Neural progenitor cell (in vitro differentiated cells): ENCODE results near the gene CAPG. TPM values are rescaled to one million over a fixed set of nuclear protein-coding genes. Genes with fewer than 3 reads are reported as not detected.
A peak's percentile ranks its signal among the peaks of the same experiment; 100 is the strongest.

ENCODE experiments used
- DNase-seq: peaks from one replicate; pipeline ENCODE4 v3.0.0-alpha.2; 2016; ENCODE audit warnings: low spot score
- H2AFZ ChIP-seq: fragments of 200-600 bp; sonication (generic); replicated peaks from 2 replicates; pipeline ENCODE4 v1.6.1; 2016; ENCODE audit warnings: antibody characterized with exemption
- H3F3A ChIP-seq: fragments of 200-600 bp; sonication (generic); 2 replicates; pipeline ENCODE4 v1.6.1; 2016; ENCODE audit warnings: antibody characterized with exemption, low read depth
- H3K27ac ChIP-seq: fragments of 200-600 bp; sonication (generic); 2 replicates; pipeline ENCODE4 v1.5.1; 2016; ENCODE audit warnings: mild to moderate bottlenecking
- H3K27me3 ChIP-seq: fragments of 200-600 bp; sonication (generic); 2 replicates; pipeline ENCODE4 v1.6.1; 2016; ENCODE audit warnings: mild to moderate bottlenecking, moderate library complexity
- H3K36me3 ChIP-seq: fragments of 200-600 bp; sonication (generic); 2 replicates; pipeline ENCODE4 v1.5.1; 2016
- H3K4me1 ChIP-seq: fragments of 200-600 bp; sonication (generic); 2 replicates; pipeline ENCODE4 v1.6.1; 2016; ENCODE audit warnings: mixed run types
- H3K4me2 ChIP-seq: fragments of 200-600 bp; sonication (generic); 2 replicates; pipeline ENCODE4 v1.6.1; 2016
- H3K4me3 ChIP-seq: fragments of 200-600 bp; sonication (generic); 2 replicates; pipeline ENCODE4 v1.5.1; 2016
- H3K79me2 ChIP-seq: fragments of 200-600 bp; sonication (generic); 2 replicates; pipeline ENCODE4 v1.6.1; 2016; ENCODE audit warnings: low read depth
- H3K9ac ChIP-seq: fragments of 200-600 bp; sonication (generic); 2 replicates; pipeline ENCODE4 v1.6.1; 2016
- H3K9me3 ChIP-seq: fragments of 200-600 bp; sonication (generic); 2 replicates; pipeline ENCODE4 v1.5.1; 2016; ENCODE audit warnings: low read depth
- H4K20me1 ChIP-seq: fragments of 200-600 bp; sonication (generic); 2 replicates; pipeline ENCODE4 v1.6.1; 2016; ENCODE audit warnings: low read depth
- H3K27ac Mint-ChIP-seq: 3 replicates; pipeline ENCODE4 v1.8.0; 2021; ENCODE audit warnings: mixed read lengths
- H3K27me3 Mint-ChIP-seq: 2 replicates; pipeline ENCODE4 v1.8.0; 2022; ENCODE audit warnings: low read depth, mild to moderate bottlenecking, inconsistent platforms, moderate library complexity, mixed read lengths; ENCODE audit not compliant: insufficient read depth
- H3K36me3 Mint-ChIP-seq: 3 replicates; pipeline ENCODE4 v1.8.0; 2021; ENCODE audit warnings: mixed read lengths
- H3K4me1 Mint-ChIP-seq: 3 replicates; pipeline ENCODE4 v1.8.0; 2021; ENCODE audit warnings: mixed read lengths
- H3K4me3 Mint-ChIP-seq: 3 replicates; pipeline ENCODE4 v1.8.0; 2021; ENCODE audit warnings: mild to moderate bottlenecking, moderate library complexity, mixed read lengths
- H3K9me3 Mint-ChIP-seq: 3 replicates; pipeline ENCODE4 v1.8.0; 2020; ENCODE audit warnings: mixed read lengths
- CTCF ChIP-seq: fragments of 200-600 bp; sonication (generic); IDR thresholded peaks from 2 replicates; pipeline ENCODE4 v1.5.1; 2017; ENCODE audit warnings: antibody characterized with exemption, mild to moderate bottlenecking
- EZH2 ChIP-seq: fragments of 200-600 bp; sonication (generic); IDR thresholded peaks from 2 replicates; pipeline ENCODE4 v1.6.1; 2017; ENCODE audit warnings: antibody characterized with exemption, mild to moderate bottlenecking, moderate library complexity
- EZH2phosphoT487 ChIP-seq: fragments of 200-600 bp; sonication (generic); IDR thresholded peaks from 2 replicates; pipeline ENCODE4 v1.6.1; 2017; ENCODE audit warnings: antibody characterized with exemption
- total RNA-seq: library from RNA; depleted of rRNA; stranded (reverse); fragments of >200 nt; gene quantifications from 2 replicates; pipeline ENCODE4 v1.2.3, GENCODE V29; 2015; ENCODE audit warnings: low replicate concordance

Gene CAPG
- total RNA-seq, 1 donor from 2014 or later: 23.9 TPM

- Histone ChIP-seq H3K27me3 (peaks cover 18% of the 10 kb centered on the region), H3K79me2 (no peaks in the 10 kb centered on the region), H3K27ac (no peak overlapping the region), H4K20me1 (no peaks in the 10 kb centered on the region), H3K4me3 (no peak overlapping the region), H3K36me3 (no peaks in the 10 kb centered on the region), H3K9me3 (no peaks in the 10 kb centered on the region), H3F3A (peaks cover 7% of the 10 kb centered on the region), H3K4me2 (no peak overlapping the region), H3K4me1 (peaks cover 2% of the 10 kb centered on the region), H3K9ac (no peak overlapping the region), H2AFZ (no peak overlapping the region)
- no peak for TF ChIP-seq CTCF
- TF ChIP-seq EZH2phosphoT487: no peak
- no peak for TF ChIP-seq EZH2
- peaks cover 25% of the 10 kb centered on the region for H3K27me3 Mint-ChIP-seq
- H3K27ac Mint-ChIP-seq: peak overlapping the region; percentile 76
- no peaks in the 10 kb centered on the region for H3K9me3 Mint-ChIP-seq
- H3K36me3 Mint-ChIP-seq: no peaks in the 10 kb centered on the region
- no peak for DNase-seq
- H3K4me1 Mint-ChIP-seq: peaks cover 21% of the 10 kb centered on the region
- no peak overlapping the region for H3K4me3 Mint-ChIP-seq
Observed at GRCh38 chr2:85410584-85411404, 628 bp upstream of the CAPG start.

- no peaks in the 10 kb centered on the region for H3K79me2 ChIP-seq
- H3K4me3 Mint-ChIP-seq: peak overlapping the region; percentile 39
- H3K27me3 Mint-ChIP-seq: peaks cover 13% of the 10 kb centered on the region
- H3K4me3 ChIP-seq: no peak overlapping the region
- TF ChIP-seq EZH2 (no peak), CTCF (no peak), EZH2phosphoT487 (no peak)
- H3K4me1 Mint-ChIP-seq: peaks cover 19% of the 10 kb centered on the region
- no peak overlapping the region for H3K9ac ChIP-seq
- H3F3A ChIP-seq: no peaks in the 10 kb centered on the region
- H3K27me3 ChIP-seq: no peaks in the 10 kb centered on the region
- no peak for DNase-seq
- H3K4me2 ChIP-seq: no peak overlapping the region
- peaks cover 3% of the 10 kb centered on the region for H3K36me3 Mint-ChIP-seq
- no peak overlapping the region for H2AFZ ChIP-seq
- H4K20me1 ChIP-seq: no peaks in the 10 kb centered on the region
- H3K9me3 Mint-ChIP-seq: peaks cover 12% of the 10 kb centered on the region
- H3K36me3 ChIP-seq: no peaks in the 10 kb centered on the region
- peak overlapping the region; percentile 78 for H3K27ac Mint-ChIP-seq
- H3K9me3 ChIP-seq: no peaks in the 10 kb centered on the region
- H3K27ac ChIP-seq: no peak overlapping the region
- peaks cover 2% of the 10 kb centered on the region for H3K4me1 ChIP-seq
Observed at GRCh38 chr2:85405201-85406059, 4.7 kb downstream of the CAPG start.

- Mint-ChIP-seq H3K4me1 (peaks cover 10% of the 10 kb centered on the region), H3K9me3 (peaks cover 12% of the 10 kb centered on the region), H3K27me3 (peaks cover 12% of the 10 kb centered on the region), H3K36me3 (peaks cover 3% of the 10 kb centered on the region), H3K4me3 (no peak overlapping the region), H3K27ac (no peak overlapping the region)
- Histone ChIP-seq H3K4me3 (no peak overlapping the region), H3K27ac (no peak overlapping the region), H3K27me3 (no peaks in the 10 kb centered on the region), H3K36me3 (no peaks in the 10 kb centered on the region), H4K20me1 (no peaks in the 10 kb centered on the region), H3K9me3 (no peaks in the 10 kb centered on the region), H3K4me2 (no peak overlapping the region), H3K79me2 (no peaks in the 10 kb centered on the region), H3K4me1 (no peaks in the 10 kb centered on the region), H3K9ac (no peak overlapping the region), H3F3A (no peaks in the 10 kb centered on the region), H2AFZ (no peak overlapping the region)
- TF ChIP-seq CTCF: no peak
- TF ChIP-seq EZH2: no peak
- TF ChIP-seq EZH2phosphoT487: no peak
- no peak for DNase-seq
Observed at GRCh38 chr2:85401844-85402243, 8.3 kb downstream of the CAPG start.
